HG03159 (cell line): ENCODE data around the gene FUT3.
"Not testable (repeated sequence)": the region's sequence is repeated elsewhere in the genome, so short reads cannot be mapped to it uniquely, and the experiment has no call there.

Experiments
- ATAC-seq: cut with Tn5 transposase; IDR thresholded peaks from one replicate; pipeline ENCODE4 v1.9.1; 2021; ENCODE audit warnings: mild to moderate bottlenecking, moderate library complexity; ENCODE audit not compliant: unreplicated experiment

Gene FUT3

DNA sequence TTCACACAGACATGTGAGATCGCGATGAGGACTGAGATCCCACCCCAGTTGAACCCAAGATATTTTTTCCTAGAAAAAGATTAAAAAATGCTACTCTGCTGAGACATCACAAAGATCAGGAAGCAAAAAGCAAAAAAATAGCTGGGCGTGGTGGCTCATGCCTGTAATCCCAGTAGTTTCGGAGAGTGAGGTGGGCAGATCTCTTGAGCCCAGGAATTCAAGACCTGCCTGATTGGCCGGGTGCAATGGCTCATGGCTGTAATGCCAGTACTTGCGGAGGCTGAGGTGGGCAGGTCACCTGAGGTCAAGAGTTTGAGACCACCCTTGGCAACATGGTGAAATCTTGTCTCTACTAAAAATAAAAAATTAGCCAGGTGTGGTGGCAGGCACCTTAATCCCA lies 1.1 kb downstream of the FUT3 start:
- ATAC-seq: no peak

DNA sequence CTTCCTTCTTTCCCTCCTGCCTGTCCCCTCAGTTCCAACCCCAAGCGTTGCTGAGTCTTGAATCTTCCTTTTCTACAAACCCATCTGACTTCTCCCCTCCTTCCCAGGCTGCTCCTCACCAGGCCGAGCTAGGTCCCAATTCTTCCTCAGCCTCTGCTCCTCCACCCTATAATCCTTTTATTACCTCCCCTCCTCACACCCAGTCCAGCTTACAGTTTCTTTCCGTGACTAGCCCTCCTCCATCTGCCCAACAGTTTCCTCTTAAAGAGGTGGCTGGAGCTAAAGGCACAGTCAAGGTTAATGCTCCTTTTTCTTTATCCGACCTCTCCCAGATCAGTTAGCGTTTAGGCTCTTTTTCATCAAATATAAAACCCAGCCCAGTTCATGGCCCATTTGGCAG lies 2.6 kb downstream of the FUT3 start:
- not testable (repeated sequence) for ATAC-seq

DNA sequence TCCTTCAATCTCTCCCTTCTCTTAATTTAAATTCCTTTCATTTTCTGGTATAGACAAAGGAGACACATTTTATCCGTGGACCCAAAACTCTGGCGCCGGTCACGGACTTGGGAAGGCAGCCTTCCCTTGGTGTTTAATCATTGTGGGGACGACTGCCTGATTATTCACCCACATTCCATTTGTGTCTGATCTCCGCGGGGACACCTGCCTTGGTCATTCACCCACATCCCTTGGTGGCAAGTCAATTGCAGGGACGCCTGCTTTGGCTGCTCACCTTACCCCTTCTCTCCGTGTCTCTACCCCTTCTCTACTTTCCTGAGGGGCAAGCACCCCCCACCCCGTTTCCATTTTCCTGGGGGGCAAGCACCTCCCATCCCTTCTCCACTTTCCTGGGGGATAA lies 3.4 kb downstream of the FUT3 start:
- ATAC-seq: not testable (repeated sequence)

DNA sequence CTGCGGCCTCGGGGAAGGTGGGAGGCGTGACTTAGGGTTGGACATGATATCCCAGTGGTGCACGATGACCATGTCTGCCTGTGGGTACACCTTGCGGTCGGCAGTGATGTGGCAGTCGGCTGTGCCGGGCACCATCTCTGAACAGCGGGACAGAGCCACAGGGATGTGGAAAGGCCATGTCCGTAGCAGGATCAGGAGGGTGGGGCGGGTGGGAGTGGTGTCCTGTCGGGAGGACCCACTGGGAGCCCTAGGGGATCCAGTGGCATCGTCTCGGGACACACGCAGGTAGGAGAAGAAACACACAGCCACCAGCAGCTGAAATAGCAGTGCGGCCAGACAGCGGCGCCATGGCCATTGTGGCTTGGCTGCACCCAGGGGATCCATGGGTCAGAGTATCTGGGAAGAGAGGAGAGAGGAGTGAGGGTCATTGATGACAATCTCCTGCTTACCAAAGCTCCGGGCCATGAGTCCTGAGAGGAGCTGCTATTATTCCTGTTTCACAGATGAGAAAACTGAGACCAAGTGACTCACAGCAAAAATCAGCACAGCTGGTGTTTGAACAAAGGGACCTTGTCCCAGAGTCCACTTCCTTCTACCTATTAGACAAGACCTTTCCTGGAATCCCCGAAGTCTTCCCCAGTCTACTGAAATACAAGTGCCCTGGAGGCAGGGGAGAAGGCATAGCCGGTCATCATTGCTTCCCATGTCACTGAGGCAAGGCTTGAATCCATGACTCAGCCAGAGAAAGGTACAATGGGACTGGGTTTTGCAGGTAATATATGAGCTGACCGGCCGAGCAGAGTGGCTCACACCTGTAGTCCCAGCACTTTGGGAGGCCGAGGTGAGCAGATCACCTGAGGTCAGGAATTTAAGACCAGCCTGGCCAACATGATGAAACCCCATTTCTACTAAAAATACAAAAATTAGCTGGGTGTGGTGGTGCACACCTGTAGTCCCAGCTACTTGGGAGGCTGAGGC lies 6.5 kb downstream of the FUT3 start:
- ATAC-seq: no peak

DNA sequence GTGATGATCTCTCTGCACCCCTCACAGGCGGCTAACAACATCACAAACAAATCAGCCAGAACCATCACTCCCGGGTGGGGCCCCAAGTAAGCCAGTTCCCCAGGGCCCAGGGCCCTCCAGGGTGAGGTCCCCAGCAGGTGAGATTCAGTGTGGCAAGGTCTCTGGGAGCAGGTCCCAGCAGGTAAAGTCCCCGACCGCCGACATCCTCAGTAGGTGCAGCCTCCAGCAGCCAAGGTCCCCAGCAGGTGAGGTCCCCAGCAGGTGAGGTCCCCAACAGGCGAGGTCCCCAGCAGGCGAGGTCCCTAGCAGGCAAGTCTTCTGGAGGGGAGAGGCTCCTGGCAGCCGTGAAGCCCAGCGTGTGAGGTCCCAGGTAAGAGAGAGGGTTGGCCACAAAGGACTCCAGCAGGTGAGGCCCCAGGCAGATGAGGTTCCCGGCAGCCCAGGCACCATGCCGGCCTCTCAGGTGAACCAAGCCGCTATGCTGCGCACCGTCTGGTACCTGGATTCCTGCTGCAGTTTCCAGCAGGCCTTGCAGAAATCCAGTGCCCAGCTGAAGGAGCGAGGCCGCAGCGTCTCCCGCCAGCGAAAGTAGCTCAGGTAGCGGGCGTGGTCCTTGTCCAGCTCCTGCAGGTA lies 7.8 kb downstream of the FUT3 start:
- ATAC-seq: no peak

DNA sequence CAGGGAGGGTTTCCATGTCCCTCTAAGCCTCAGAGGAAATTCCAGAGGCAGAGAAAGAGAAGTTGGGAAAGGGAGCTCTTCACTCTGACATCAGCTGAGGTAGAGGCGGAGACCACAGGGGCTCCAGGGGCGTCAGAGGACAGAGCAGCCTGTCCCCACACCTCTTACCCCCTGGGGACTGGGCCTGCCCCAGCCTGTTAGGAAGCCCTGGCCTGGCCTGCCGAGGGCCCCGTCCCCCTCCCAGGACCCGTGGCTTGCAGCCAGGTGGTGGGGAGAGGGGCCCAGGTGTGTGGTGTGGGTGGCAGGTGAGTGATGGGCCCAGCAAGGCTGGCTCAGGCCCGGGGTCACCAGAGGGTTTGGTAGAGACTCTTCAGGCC lies 9.5 kb downstream of the FUT3 start:
- not testable (repeated sequence) for ATAC-seq

DNA sequence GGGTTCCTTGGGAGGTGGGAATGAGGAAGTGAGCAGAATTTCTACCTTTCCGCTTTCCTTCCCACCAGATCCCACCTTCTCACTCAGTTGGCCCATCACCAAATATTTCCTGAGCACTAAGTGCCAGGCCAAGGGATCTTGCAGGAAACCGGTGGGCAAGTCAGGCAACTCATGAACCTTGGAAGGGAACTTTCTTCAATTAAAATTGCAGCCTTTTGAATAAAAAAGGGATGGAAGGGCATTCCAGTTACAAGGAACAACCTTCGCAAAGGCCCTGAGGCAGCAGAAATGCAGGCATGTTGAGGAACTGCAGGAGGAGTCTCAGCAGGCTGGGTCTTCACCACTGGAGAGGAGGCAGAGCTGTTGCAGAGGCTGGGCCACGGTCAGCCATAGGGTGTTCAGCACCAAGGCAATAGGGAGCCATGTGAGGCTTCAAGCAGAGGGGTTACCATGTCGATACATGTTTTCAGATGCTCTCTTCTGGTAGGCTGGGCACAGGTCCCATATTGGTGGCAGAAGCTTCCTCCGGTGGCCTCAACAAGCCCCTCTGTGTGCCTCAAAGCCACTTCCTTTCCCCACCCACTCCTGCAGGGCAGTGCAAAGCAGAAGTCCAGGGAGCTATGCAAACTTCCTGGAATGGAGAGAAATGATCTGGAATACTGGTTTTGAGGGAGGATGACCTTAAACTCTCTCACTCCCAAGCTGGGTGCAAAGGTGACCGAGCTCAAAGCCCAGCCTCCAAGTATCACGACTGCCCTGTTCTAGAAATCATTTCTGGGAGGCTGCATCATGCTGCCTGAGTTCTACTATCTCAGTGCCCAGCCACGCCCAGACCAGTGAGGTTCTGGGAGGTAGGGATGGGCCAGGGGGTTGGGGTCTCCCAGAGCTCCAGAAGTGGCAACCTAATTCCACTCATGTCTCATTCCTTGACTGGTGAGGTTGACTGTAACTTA lies 11.9 kb downstream of the FUT3 start, which contains the start of gene FUT6:
Gene FUT6 (minus strand): TSS at position 638 of the 953 bp plus-strand sequence. CDS start 7,135 bp downstream, outside the sequence.
- ATAC-seq: no peak

DNA sequence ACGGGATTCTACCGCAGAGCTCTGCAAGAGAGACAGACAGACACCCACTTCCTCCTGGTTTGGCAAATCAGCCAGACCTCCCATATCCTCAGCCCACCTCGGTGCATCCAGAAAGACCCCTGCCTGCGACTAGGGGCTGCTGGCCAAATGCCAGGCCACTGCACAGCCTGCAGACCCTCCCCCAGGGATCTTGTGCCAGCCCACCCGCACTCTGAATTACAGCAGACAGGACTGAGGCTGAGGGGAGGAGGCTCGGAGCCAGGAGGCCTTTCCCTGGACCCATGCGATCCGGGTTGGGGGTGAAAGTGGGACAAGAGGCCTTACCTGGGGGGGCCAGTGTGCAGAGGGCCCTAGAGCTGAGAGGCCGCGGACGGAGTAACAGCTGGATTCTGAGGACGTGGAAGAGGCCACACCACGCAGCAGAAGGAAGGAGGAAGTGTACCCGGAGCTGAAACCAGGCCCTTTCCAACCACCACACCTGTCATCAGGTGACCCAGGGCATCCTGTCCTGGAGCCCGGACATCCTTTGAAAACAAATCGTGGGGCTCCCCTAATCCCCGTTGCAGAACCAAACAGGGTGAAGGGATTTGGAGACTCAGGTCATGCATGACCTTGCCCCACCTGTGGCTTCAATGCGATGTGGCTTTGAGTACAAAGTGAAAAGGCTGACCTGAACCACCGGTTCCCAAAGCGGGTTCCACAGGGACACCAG lies 12.7 kb downstream of the FUT3 start:
- ATAC-seq: no peak

DNA sequence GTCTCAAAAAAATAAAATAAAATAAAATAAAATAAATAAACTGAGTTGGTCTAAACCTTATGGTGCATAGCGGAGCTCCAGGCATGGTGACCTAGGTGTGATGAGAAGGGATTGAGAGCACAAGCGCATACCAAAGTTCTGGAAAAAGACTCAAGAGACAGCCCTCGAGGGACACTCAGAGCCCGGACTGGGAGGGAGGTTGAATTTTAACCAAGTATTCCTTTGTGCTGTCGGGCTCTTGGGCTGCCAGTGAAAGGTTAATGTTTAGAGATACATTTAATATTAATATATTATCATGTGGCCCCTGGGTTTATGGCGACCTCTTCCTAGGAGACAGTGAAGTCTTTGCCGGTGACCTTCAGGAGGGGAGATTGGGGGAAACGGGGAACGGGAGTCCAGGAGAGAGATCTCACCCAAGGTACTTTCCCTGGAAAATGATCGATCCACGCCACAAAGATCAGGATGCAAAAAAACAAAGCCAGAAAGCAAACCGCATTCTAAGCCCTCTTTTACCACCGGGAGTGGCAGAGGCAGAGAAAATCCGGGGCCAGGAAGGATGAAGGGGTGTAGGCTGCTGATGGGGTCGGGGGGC lies 13.4 kb downstream of the FUT3 start:
- no peak for ATAC-seq

DNA sequence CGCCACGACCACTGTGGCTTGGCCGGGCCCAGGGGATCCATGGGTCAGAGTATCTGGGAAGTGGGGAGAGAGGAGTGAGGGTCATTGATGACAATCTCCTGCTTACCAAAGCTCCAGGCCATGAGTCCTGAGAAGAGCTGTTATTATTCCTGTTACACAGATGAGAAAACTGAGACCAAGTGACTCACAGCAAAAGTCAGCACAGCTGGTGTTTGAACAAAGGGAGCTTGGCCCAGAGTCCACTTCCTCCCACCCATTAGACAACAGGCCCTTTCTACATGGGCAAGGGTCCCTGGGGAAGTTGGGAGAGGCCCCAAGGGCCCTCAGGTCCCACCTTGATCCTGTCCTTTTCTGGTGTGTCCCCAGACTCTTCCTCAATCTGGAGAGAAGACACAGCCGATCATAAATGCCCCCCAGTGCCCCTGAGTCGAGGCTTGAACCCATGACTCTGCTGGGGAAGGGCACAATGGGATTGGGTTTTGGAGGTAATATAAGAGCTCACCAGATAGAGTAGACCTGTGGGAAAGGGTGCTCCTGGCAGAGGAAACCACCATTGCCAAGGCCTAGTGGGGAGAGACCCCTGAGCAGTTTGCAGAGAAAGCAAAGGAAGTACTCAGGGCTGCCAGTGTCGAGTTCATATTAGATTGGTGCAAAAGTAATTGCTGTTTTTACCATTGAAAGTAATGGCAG lies 18.6 kb downstream of the FUT3 start:
- ATAC-seq: no peak

DNA sequence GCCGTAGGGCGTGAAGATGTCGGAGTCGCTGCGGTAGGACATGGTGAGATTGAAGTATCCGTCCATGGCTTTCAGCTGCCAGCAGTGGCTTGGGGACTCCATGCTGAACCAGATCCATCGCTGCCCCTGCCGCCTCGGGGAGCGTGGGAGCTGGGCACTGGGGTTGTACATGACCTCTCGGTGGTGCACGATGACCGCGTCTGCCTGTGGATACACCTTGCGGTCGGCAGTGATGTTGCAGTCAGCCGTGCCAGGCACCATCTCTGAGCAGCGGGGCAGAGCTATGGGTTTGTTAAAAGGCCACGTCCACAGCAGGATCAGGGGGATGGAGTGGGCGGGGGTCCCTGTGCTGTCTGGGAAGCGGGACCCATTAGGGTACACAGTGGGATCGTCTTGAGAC lies 19.2 kb downstream of the FUT3 start:
- ATAC-seq: no peak

DNA sequence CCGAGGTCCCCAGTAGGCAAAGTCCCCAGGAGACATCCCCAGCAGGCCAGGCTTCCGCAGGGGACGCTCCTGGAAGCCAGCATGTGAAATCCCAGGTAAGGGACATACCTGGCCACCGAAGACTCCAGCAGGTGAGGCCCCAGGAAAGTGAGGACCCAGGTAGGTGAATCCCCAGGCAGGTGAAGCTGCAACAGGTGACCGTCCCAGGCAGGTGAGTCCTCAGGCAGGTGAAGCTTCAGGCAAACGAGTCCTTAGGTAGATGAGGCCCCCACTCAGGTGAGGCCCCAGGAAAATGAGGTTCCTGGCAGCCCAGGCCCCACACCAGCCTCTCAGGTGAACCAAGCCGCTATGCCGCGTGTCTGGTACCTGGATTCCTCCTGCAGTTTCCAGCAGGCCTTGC lies 20.1 kb downstream of the FUT3 start:
- ATAC-seq: no peak

DNA sequence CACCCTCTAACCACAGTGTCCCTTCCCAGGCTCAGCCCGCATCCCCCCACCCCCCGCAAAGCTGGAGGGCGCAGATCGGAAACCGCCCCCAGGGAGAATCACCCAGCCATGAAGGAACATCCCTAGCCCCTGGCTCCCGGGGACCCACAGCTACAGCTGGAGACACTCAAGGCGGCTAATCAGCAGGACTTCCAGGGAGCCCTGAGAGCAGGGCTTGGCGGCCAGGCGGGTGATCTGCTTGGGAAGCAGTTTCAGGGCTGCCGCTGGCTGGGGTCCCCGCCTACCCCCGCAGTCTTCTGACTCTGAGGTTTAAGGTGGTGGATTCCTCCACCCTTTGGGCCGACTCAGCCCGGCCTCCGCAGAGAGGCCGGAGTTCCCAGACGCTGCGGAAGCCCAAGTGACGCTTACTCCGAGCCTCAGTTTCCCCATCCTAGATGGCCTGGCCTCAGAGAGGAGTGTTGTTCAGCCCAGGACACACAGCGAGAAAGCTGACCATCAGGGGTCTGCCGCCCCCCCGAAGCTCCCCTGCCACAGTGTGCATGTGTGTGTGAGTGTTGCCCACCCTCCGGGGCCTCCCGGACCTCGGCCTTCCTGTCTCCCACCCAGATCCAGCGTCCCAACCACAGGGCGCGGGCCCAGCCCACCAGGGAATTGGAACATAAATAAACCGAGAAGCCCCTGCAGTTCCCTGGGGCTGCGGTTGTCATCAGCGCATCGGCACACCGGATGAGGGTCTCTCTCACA lies 21.5 kb downstream of the FUT3 start:
- no peak for ATAC-seq

DNA sequence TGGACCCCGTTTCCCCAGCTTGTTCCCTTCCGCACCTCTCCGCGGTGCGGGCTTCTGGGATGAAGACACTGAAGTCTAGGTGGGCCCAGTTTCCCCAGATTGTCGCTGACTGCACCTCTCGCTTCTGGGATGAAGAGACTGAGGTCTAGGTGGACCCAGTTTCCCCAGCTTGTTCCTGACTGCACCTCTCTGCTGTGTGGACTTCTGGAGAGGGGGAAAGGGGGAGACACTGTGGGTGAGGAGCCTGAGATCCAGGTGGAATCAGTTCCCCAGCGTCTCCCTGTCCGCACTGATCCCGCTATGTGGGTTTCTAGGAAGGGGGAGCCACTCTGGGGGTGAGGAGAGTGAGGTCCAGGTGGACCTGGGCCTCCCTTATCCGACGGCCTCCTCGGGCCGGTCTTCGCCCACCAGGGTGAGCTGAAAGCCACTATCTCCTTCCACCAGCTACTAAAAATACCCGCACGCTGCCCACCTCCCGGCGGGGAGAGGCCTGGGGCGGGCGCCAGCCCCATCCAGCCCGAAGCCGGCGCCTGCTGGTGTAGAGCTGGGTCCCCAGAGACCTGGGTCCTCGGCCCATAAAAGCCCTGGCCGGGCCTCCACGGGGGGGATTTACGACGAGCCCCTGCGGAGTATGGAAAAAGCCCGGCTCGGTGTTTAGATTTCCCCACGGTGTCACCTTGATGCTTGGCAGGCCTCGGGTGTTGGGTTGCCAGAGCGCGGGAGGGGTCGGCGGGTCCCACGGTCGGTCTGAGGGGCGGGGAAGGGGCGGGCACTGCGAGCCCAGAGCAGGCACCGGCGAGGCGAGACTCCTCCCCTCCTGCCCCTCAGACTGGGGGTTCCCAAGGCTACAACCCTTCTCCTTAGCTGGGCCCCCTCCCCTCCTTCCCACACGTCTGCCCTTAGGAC lies 22.3 kb downstream of the FUT3 start:
- ATAC-seq: no peak

DNA sequence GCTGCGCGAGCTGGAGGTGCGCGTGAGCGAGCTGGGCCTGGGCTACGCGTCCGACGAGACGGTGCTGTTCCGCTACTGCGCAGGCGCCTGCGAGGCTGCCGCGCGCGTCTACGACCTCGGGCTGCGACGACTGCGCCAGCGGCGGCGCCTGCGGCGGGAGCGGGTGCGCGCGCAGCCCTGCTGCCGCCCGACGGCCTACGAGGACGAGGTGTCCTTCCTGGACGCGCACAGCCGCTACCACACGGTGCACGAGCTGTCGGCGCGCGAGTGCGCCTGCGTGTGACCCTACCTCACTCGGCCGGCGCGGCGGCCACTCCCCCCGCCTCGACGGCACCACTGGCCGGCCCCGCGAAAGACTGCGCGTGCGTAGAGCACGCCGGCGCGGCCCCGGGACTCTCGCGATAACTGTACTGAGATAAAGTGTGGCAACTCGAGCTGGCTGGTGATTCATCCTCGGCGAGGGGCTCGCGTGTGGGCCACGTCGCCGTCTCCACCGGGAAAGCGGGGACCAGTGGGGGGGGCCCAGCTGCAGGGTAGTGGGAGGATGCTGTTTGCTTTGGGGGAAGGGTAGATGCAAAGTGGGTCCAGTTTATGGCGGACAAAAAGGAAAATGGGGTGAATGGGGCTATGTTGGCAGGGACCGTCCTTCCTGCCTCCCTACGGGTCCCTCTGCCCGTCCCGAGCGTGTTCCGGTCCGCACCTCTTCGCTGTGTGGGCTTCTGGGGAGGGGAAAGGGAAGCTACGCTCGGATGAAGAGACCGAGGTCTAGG lies 23.2 kb downstream of the FUT3 start:
- peak; percentile 77 for ATAC-seq

DNA sequence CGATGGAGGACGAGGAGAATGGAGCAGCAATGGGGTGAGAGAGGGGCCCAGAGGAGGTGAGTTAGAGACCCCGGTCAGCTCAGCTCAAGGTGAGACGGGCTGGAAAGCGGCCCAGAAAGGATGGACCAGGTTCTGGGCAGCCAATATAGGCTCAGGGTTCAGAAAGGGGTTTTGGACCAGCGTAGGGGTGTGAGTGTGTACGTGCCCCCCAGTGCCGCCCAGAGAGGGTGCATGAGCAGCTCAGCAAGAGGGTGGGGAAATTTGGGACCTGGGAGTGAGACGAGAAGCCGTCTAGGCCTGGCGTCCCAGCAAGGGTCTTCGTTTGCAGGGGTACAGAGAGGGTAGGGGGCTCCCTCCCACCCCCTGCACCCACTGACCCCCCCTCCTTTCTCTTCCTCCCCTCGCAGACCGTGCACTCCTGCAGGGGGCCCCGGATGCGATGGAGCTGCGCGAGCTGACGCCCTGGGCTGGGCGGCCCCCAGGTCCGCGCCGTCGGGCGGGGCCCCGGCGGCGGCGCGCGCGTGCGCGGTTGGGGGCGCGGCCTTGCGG lies 23.8 kb downstream of the FUT3 start:
- ATAC-seq: no peak
